Bronchial epithelial cell (primary cell): Measurements from ENCODE around the gene UBTD1. TPM values are rescaled to one million over a fixed set of nuclear protein-coding genes. Genes with fewer than 3 reads are reported as not detected.
"Not testable (repeated sequence)": the region's sequence is repeated elsewhere in the genome, so short reads cannot be mapped to it uniquely, and the experiment has no call there.

Source experiments
- DNase-seq: peaks from one replicate; pipeline ENCODE4 v3.0.0-alpha.2; 2010; ENCODE audit warnings: low read depth
- FAIRE-seq: peaks from 2 replicates; lab custom pipeline; 2011; peaks lifted over from hg19 to GRCh38; lab: Jason Lieb, UNC
- H3K27me3 ChIP-seq: 2 replicates; pipeline ENCODE4 v1.5.1; 2011; ENCODE audit warnings: low read length; ENCODE audit not compliant: control insufficient read depth, insufficient read depth
- H3K36me3 ChIP-seq: 2 replicates; pipeline ENCODE4 v1.5.1; 2011; ENCODE audit warnings: low read length; ENCODE audit not compliant: control insufficient read depth, insufficient read depth
- H3K4me3 ChIP-seq: 2 replicates; pipeline ENCODE4 v1.5.1; 2011; ENCODE audit warnings: mild to moderate bottlenecking, low read depth, low read length, control low read depth
- total RNA-seq: library from RNA; depleted of rRNA; stranded (reverse); fragments of >200 nt; gene quantifications from 2 replicates; pipeline ENCODE4 v1.2.1, GENCODE V29; 2014
- TF ChIP-seq, protein P1 (sequence below): IDR thresholded peaks from 2 replicates; pipeline ENCODE4 v1.5.1; 2011; ENCODE audit warnings: mild to moderate bottlenecking, moderate library complexity, low read length, control low read depth, inconsistent platforms; ENCODE audit not compliant: insufficient read depth, severe bottlenecking

Gene UBTD1
- total RNA-seq, 1 donor from 2014 or later: 11.1 TPM

DNA sequence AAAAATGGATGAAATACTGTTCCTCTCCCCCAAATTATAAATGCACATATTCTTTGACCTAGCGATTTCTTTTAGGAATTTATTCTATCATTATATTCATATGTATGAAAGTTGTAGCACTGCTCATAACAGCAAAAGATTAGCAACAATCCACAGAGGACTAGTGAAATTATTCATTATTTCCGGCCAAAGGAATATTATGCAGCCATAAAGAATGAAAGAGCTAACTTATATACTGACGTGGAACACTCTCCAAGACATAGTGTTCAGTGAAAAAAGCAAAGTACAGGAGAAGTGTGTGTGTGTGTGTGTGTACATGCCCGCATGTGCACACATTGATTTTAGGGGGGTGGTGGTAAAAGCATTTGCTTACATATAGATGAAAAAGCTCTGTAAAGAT is 23.8 kb upstream of the UBTD1 start:
- FAIRE-seq (no peak), DNase-seq (no peak)
- no peaks in the 10 kb centered on the region for H3K27me3 ChIP-seq
- TF ChIP-seq, protein P1, sequence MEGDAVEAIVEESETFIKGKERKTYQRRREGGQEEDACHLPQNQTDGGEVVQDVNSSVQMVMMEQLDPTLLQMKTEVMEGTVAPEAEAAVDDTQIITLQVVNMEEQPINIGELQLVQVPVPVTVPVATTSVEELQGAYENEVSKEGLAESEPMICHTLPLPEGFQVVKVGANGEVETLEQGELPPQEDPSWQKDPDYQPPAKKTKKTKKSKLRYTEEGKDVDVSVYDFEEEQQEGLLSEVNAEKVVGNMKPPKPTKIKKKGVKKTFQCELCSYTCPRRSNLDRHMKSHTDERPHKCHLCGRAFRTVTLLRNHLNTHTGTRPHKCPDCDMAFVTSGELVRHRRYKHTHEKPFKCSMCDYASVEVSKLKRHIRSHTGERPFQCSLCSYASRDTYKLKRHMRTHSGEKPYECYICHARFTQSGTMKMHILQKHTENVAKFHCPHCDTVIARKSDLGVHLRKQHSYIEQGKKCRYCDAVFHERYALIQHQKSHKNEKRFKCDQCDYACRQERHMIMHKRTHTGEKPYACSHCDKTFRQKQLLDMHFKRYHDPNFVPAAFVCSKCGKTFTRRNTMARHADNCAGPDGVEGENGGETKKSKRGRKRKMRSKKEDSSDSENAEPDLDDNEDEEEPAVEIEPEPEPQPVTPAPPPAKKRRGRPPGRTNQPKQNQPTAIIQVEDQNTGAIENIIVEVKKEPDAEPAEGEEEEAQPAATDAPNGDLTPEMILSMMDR: no peak
- H3K36me3 ChIP-seq: peaks cover 26% of the 10 kb centered on the region
- H3K4me3 ChIP-seq: no peak overlapping the region

DNA sequence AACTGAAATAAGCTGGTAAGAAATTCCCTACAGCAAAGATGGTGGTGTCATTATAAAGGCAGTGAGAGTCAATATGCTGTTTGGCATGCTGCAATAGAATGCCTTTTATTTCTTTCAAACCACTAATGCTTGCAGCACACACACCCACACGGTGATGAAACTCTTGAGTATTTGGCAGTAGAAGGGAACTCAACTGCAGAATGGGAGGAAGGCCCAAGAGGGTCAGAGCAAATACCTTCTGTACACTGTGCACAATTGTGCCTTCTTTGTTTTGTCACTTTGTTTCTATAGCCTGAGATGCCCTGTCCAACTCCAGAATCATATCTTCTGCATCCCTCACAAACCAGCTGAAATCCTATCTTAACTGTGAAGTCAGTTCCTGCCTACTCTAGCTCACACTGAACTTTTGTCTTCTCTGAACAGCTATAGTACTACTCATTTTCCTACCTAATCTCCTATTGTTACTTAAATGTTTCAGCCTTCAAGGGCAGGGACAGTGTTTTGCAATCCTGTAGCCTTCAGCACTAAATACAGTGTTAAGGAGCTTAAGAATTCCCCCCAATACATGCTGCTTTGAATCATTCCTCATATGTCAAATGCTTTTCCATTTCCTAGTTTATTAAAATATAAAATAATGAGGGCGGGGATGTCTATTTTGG is 22.7 kb upstream of the UBTD1 start:
- no peaks in the 10 kb centered on the region for H3K27me3 ChIP-seq
- H3K36me3 ChIP-seq: peaks cover 26% of the 10 kb centered on the region
- no peak overlapping the region for H3K4me3 ChIP-seq
- DNase-seq (peak; percentile 52), FAIRE-seq (no peak)
- TF ChIP-seq, protein P1: no peak

DNA sequence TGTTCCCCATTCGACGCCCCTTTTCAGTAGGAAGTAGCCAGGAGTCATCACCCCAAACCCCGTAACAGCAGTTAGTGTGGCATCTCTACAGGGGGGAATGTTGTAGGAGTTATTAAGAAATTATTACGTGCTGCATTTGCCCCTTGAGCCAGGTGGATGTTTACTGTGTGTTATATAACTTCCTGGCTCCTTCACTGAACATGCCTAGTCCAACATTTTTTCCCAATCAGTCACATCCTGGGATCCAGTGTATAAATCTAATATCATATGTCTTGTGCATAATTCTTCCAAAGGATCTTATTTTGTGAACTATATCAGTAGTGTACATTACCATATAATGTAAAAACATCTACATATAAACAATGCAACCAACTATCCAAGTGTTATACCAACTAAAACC is 19.3 kb upstream of the UBTD1 start:
- peak; percentile 83 for DNase-seq
- not testable (repeated sequence) for H3K27me3 ChIP-seq, H3K4me3 ChIP-seq, FAIRE-seq
- H3K36me3 ChIP-seq: peaks cover 23% of the 10 kb centered on the region

DNA sequence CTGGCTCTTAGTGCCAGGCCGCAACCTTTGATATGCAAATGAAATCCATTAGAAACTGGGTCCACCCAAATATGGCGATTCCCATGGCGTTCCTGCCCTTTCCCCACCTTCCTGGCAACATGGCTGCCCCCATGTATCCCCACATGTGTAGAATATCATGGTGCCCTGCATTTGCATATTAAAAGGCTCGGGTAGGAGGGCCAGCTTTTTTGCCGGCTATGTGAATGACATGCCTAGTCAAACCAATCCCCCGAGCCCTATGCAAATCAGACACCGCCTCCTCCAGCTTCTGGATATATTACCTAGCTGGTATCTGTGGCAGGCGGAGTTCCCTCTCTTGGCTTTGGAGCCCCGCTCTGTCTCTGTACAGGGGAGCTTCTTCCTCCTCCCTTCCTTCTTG is 18.8 kb upstream of the UBTD1 start:
- TF ChIP-seq, protein P1: no peak
- Histone ChIP-seq H3K36me3 (peaks cover 23% of the 10 kb centered on the region), H3K27me3 (no peaks in the 10 kb centered on the region), H3K4me3 (no peak overlapping the region)
- FAIRE-seq (no peak), DNase-seq (peak; percentile 27)

DNA sequence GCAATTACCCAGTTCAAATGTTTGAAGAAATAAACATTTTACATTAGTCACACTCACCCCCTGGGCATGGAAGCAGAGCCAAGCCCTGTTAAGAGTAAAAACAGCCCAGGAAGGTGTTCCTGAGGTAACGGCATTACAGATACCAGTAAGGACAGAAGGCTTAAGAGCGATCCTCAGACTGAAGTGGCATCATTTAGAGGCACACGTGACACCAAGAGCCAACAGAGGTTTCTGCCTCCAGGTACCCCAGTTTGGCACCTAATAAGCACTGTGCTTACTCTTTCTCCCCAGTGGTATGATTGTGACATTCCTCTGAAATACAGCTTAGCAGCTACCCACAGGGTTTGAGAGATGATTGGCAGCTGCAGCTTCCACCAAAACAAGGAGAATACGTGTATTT is 17.7 kb upstream of the UBTD1 start:
- peaks cover 23% of the 10 kb centered on the region for H3K36me3 ChIP-seq
- H3K27me3 ChIP-seq: no peaks in the 10 kb centered on the region
- H3K4me3 ChIP-seq: no peak overlapping the region
- peak; percentile 81 for DNase-seq
- FAIRE-seq: no peak
- TF ChIP-seq, protein P1: no peak

DNA sequence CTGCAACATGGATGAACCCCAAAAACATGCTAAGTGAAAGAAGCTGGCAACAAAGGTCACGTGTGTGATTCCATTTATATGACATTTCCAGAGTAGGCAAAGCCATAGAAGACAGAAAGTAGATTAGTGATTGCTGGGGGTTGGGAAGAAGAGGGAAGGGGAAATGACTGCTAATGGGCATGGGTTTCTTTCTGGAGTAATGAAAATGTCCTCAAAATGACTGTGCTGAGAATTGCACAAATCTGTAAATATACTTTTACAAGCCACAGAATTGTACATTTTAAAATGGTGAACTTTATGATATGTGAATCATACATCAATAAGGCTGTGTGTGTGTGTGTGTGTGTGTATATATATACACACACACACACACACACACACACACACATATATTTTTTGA is 16.3 kb upstream of the UBTD1 start:
- TF ChIP-seq, protein P1: no peak
- DNase-seq (no peak), FAIRE-seq (no peak)
- Histone ChIP-seq H3K4me3 (no peak overlapping the region), H3K36me3 (peaks cover 14% of the 10 kb centered on the region), H3K27me3 (no peaks in the 10 kb centered on the region)
